Right lobe of liver (tissue), 6 donors: ENCODE data around the gene VSTM2L. TPM values are rescaled to one million over a fixed set of nuclear protein-coding genes. Genes with fewer than 3 reads are reported as not detected.
A peak's percentile ranks its signal among the peaks of the same experiment; 100 is the strongest.

Experiments used
- ATAC-seq, 4 donors: fragments of 200-7000 bp; cut with Tn5 transposase; one replicate each; pipeline ENCODE4 v1.9.1; 2020; ENCODE audit warnings: mild to moderate bottlenecking in 4 of 4, moderate library complexity in 4 of 4
- DNase-seq, 3 donors: peaks; one replicate each; pipeline ENCODE4 v3.0.0-alpha.2; 2020
- H3K27ac ChIP-seq, 3 donors: fragments of 200-600 bp; one replicate each; pipeline ENCODE4 v1.8.0; 2022
- H3K27me3 ChIP-seq, 2 donors: fragments of 200-600 bp; one replicate each; pipeline ENCODE4 v1.8.0; 2022
- H3K36me3 ChIP-seq, 4 donors: fragments of 200-600 bp; sonication (generic) in 1 of 4; one replicate each; pipeline versions ENCODE4 v1.5.1 to v1.8.0; 2017 to 2022; ENCODE audit warnings: control low read depth in 1 of 4
- H3K4me1 ChIP-seq, 4 donors: fragments of 200-600 bp; sonication (generic) in 1 of 4; one replicate each; pipeline versions ENCODE4 v1.5.1 to v1.8.0; 2017 to 2022; ENCODE audit warnings: control low read depth in 1 of 4
- H3K4me3 ChIP-seq, 3 donors: fragments of 200-600 bp; one replicate each; pipeline ENCODE4 v1.8.0; 2022
- H3K9me3 ChIP-seq, 4 donors: fragments of 200-600 bp; sonication (generic) in 1 of 4; one replicate each; pipeline versions ENCODE4 v1.5.1 to v1.8.0; 2017 to 2022; ENCODE audit warnings: control low read depth in 1 of 4
- POLR2A ChIP-seq: fragments of 450-650 bp; IDR thresholded peaks from one replicate; pipeline ENCODE4 v1.6.1; 2017; ENCODE audit warnings: antibody characterized with exemption, mild to moderate bottlenecking
- WGBS: methylation state at CpG from one replicate; pipeline ENCODE4 v1.1.6; 2018; ENCODE audit warnings: low coverage, low lambda C conversion rate; ENCODE audit not compliant: insufficient coverage; ENCODE audit errors: missing lambda C conversion rate; 5-methylcytosine and 5-hydroxymethylcytosine counted together
- intact Hi-C, 2 donors: fragments of 100-400 bp; cut with DNase I; formaldehyde crosslinking; loops; one replicate each; pipeline versions ENCODE4 v1.11.2 to v1.14.1; 2022
- total RNA-seq, 6 experiments: library from RNA; depleted of rRNA in 2 of 6; stranded (reverse); fragments of >200 nt in 2 of 6; fragmentation: NEBNext Ultra II Directional in 3 of 6; extraction: Animal tissue kit (Norgen Biotek cat#: 25700) in 3 of 6; gene quantifications; one replicate each; pipeline versions ENCODE4 v1.1.0 to v1.2.4, GENCODE V29; 2016 to 2023
- TF ChIP-seq, protein P1 (sequence below), 4 donors: fragments of 200-600 bp in 3 of 4; fragments of 450-650 bp in 1 of 4; IDR thresholded peaks; one replicate each; pipeline versions ENCODE4 v1.5.1 to v1.8.0; 2016 to 2022; ENCODE audit warnings: antibody characterized with exemption in 4 of 4, mild to moderate bottlenecking in 2 of 4
- donor health status: DM: no; HTN: yes; CAD: no.
- donor health status: DM: no; HTN: no; CAD: no.
- donor health status: DM: no; HTN: no; CAD: no.
- donor health status: DM: no; HTN: yes; CAD: no.
- donor health status: DM: no; HTN: yes; CAD: no.

The VSTM2L gene
- total RNA-seq, 6 experiments from 2014 or later, result 0.56 to 10.7 (median 1.8) TPM

DNA sequence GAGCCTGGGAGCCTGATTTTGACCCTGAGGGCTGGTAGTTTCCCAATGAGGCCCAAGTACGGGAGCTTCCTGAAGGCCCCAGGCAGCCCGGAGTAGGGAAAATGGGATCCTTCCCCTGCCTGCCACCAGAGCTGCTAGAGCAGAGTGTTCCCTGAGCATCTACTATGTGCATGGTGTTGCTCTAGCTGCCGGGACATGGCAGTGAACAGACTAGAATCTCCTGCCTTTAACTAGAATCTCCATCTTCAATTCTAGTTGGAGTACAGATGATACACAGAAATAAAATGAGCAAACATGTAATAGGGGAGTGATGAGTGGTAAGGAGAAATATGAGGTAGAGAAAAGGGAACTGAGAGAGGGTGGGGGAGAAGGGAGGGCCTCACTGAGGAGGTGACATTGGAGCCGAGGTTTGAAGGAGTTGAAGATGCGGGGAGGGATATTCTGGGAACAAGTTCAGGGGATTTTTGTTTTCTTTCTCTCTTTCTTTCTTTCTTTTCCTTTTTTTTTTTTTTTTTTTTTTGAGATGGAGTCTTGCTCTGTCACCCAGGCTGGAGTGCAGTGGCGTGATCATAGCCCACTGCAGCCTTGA, 18.5 kb downstream of the VSTM2L start:
- H3K27me3 ChIP-seq, result no peaks in the 10 kb centered on the region
- ATAC-seq (no peak), DNase-seq (no peak)
- WGBS, result 72% methylated on average over 4 of the region's 6 CpGs
- TF ChIP-seq POLR2A, result no peak
- TF ChIP-seq, protein P1, sequence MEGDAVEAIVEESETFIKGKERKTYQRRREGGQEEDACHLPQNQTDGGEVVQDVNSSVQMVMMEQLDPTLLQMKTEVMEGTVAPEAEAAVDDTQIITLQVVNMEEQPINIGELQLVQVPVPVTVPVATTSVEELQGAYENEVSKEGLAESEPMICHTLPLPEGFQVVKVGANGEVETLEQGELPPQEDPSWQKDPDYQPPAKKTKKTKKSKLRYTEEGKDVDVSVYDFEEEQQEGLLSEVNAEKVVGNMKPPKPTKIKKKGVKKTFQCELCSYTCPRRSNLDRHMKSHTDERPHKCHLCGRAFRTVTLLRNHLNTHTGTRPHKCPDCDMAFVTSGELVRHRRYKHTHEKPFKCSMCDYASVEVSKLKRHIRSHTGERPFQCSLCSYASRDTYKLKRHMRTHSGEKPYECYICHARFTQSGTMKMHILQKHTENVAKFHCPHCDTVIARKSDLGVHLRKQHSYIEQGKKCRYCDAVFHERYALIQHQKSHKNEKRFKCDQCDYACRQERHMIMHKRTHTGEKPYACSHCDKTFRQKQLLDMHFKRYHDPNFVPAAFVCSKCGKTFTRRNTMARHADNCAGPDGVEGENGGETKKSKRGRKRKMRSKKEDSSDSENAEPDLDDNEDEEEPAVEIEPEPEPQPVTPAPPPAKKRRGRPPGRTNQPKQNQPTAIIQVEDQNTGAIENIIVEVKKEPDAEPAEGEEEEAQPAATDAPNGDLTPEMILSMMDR (IDR thresholded peaks at IDR 0.05), result no peak
- no peaks in the 10 kb centered on the region for H3K9me3 ChIP-seq
- intact Hi-C loops, result no loop called here
- H3K4me3 ChIP-seq, result no peak overlapping the region
- H3K4me1 ChIP-seq, result peaks cover 0 to 8% (median 2%) of the 10 kb centered on the region in 4 donors
- no peaks in the 10 kb centered on the region for H3K36me3 ChIP-seq
- no peak overlapping the region for H3K27ac ChIP-seq

DNA sequence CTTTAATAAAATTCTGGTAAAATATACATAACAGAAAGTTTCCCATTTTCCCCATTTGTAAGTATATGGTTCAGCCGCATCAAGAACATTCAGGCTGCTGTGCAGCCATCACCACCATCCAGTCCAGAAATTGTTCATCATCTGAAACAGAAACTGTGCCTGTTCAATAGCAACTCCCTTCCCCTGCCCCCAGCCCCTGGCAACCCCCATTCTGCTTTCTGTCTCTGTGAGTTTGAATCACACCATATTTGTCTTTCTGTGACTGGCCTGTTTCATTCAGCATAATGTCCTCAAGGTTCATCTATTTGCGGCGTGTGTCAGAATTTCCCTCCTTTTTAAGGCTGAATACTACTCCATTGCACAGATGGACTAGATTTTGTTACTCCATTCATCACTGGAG, 19.1 kb downstream of the VSTM2L start:
- no peak overlapping the region for H3K27ac ChIP-seq
- DNase-seq (no peak), ATAC-seq (no peak)
- H3K4me1 ChIP-seq, result peaks cover 0 to 8% (median 2%) of the 10 kb centered on the region in 4 donors
- H3K9me3 ChIP-seq, result no peaks in the 10 kb centered on the region
- H3K36me3 ChIP-seq, result no peaks in the 10 kb centered on the region
- TF ChIP-seq, protein P1 (IDR thresholded peaks at IDR 0.05), result no peak
- TF ChIP-seq POLR2A, result no peak
- intact Hi-C loops, result no loop called here
- no peak overlapping the region for H3K4me3 ChIP-seq
- H3K27me3 ChIP-seq, result no peaks in the 10 kb centered on the region
- WGBS, result 86% methylated on average over 3 of the region's 3 CpGs

DNA sequence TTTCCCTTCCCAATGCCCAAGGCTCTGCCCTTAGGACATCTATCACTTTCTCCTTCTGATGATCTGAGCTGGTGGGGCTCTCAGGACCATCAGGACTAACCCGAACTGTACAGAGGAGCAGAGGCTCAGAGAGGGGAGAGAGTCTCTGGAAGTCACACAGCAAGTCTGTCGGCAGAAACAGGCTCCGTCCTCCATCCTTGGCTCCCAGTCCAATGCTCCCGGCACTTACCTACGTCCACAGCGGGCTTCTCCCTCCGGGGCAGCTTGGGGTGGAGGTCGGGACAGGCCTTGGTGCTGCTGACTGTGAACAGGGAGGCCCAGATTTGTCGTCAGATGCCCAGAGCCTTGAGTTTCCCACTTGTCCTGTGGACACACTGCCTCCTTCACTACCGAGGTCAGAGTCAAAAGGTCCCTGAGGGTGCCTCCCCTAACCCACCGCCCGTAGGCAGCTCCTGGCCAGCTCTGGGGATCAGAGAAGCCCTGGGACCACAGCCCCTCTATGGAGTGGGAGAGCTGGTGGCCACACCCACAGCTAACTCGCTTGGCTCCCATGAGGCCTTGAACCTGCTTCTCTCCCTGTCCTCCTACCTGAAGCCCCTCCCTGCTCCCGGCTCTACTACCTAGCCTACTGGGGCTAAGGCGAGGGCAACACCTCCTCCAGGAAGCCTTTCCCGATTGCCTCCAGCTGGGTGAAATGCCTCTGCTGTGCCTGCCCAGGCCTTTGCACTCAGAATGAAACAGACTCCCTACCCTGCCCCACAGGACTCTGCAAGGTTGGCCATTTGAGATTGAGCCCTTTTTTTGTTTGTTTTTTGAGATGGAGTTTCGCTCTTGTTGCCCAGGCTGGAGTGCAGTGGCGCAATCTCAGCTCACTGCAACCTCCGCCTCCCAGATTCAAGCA, 22.6 kb downstream of the VSTM2L start:
- ATAC-seq, result peak; percentile 80 to 96 (median 86)
- intact Hi-C loops, result no loop called here
- Histone ChIP-seq H3K27me3 (no peaks in the 10 kb centered on the region), H3K9me3 (no peaks in the 10 kb centered on the region), H3K27ac (no peak overlapping the region), H3K4me3 (no peak overlapping the region), H3K4me1 (peaks cover 0 to 8% (median 2%) of the 10 kb centered on the region in 4 donors), H3K36me3 (no peaks in the 10 kb centered on the region)
- no peak for TF ChIP-seq POLR2A
- TF ChIP-seq, protein P1 (IDR thresholded peaks at IDR 0.05), result no peak
- 88% methylated on average over 5 of the region's 19 CpGs for WGBS
- DNase-seq, result peak in 2 of 3 donors; percentile 70

DNA sequence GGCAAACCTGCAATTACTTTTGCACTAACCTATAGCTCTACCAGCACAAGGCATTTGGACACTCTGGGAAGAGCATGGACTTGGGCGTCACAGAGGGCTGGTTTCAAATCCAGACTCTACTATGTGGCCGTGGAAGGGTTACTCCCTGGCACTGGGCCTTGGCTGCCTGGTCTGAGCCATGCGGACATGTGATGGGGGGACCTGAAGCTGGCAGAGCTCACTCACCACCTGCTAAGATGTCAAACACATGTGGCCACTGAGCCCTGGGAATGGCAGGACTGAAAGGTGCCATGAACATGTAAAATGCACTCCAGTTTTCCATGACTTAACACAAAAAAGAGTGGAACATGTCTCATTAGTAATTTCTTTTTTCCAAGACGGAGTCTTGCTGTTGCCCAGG, 23.7 kb downstream of the VSTM2L start:
- Histone ChIP-seq H3K4me3 (no peak overlapping the region), H3K36me3 (no peaks in the 10 kb centered on the region), H3K27me3 (no peaks in the 10 kb centered on the region), H3K9me3 (no peaks in the 10 kb centered on the region), H3K4me1 (peaks cover 0 to 8% (median 2%) of the 10 kb centered on the region in 4 donors), H3K27ac (no peak overlapping the region)
- no peak for TF ChIP-seq POLR2A
- TF ChIP-seq, protein P1 (IDR thresholded peaks at IDR 0.05), result no peak
- intact Hi-C loops, result no loop called here
- ATAC-seq, result no peak
- 100% methylated on average over 2 of the region's 4 CpGs for WGBS
- no peak for DNase-seq
